Prostate gland (tissue), 2 donors: ENCODE measurements around the gene ALDH1B1.

Experiments used
- POLR2A ChIP-seq: fragments of 450-650 bp; IDR thresholded peaks from one replicate; pipeline ENCODE4 v1.6.1; 2016; ENCODE audit warnings: antibody characterized with exemption, mild to moderate bottlenecking
- TF ChIP-seq, protein P1 (sequence below), 4 experiments: fragments of 200-600 bp in 2 of 4; fragments of 450-650 bp in 2 of 4; sonication (generic) in 2 of 4; IDR thresholded peaks; 1 replicate in 3 of 4; 2 replicates in 1 of 4; pipeline ENCODE4 v1.5.1; 2016 to 2019; ENCODE audit warnings: antibody characterized with exemption in 4 of 4, mild to moderate bottlenecking in 2 of 4, moderate library complexity in 2 of 4

DNA sequence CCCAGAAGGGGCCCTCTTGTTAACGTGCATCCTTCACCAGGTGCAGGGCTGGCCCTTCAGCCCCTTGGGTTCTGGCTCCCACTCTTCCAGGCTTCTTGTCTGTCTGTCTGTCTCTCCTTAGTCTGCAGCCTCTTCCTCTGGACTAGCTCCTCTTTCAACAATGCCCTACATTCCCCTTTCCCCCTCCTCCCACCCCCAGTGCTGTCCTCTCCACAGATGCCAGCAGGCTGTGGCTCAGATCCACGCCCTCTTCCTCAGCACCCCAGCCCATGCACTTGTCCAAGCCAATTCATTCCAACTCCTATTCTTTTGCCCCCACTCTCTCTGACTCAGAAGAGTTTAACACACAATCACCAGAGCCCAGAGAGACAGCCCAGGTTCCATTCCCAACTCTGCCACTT, 45.2 kb upstream of the ALDH1B1 start:
- TF ChIP-seq, protein P1, sequence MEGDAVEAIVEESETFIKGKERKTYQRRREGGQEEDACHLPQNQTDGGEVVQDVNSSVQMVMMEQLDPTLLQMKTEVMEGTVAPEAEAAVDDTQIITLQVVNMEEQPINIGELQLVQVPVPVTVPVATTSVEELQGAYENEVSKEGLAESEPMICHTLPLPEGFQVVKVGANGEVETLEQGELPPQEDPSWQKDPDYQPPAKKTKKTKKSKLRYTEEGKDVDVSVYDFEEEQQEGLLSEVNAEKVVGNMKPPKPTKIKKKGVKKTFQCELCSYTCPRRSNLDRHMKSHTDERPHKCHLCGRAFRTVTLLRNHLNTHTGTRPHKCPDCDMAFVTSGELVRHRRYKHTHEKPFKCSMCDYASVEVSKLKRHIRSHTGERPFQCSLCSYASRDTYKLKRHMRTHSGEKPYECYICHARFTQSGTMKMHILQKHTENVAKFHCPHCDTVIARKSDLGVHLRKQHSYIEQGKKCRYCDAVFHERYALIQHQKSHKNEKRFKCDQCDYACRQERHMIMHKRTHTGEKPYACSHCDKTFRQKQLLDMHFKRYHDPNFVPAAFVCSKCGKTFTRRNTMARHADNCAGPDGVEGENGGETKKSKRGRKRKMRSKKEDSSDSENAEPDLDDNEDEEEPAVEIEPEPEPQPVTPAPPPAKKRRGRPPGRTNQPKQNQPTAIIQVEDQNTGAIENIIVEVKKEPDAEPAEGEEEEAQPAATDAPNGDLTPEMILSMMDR (IDR thresholded peaks at IDR 0.05) = no peak
- TF ChIP-seq POLR2A = no peak
